Measurements from ENCODE around the gene DHX35. TPM values are rescaled to one million over a fixed set of nuclear protein-coding genes. Genes with fewer than 3 reads are reported as not detected.

Gene DHX35
- total and polyA plus RNA-seq, 2 of the 13 experiments (the other 11 are each of a cell fraction or from before 2014, with no cell fraction given), result 25.8 to 28.7 TPM

DNA sequence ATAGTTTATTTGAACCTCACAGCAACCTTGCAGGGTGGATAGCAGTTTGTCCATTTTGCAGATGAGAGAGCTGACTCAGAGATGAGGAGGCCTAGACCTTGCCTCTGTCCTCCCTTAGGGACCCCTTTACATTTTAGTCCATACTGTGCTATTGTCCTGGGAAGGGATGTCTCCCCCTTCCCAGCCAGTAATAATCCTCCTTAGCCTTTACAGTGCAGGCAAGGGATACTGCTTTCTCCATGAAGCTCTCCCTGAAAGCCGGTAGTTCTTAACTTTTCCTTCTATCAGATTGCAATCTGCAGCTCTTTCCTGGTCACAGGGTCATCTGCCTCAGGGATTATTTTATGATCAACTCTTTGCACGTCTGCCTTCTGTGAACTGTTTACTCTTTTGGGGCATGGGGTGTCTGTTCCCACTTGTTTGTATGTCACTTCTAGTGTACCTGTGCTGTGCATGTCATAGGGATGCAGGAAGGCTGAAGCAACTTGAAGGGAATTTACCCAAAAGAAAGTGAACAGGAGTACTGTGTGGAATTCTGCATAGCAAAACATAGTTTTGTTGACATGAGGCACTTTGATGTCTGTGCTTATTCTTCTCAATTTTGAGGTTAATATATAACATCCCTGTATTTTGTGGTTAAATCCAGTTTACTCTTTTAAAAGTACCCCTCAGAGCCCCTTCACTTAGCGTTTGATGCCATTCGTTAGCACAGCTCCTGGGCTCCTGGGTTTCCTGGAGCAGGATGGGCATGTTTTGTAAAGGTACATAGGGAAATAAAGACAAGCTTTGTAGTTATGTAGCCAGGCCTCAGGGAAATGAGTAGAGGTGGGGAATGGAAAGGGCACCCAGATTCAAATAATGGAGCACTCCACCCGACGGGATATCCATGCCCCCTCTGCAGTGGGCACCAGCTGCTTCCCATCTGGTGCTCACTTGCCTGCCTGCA, 38.1 kb downstream of the DHX35 start:
- Histone ChIP-seq H3K4me2 (ENCODE audit: low read depth, low read length) (peak overlapping the region; percentile 55), H4K20me1 (ENCODE audit: insufficient read depth, low read length) (no peaks in the 10 kb centered on the region), H3K9me3 (ENCODE audit: low read length) (no peaks in the 10 kb centered on the region), H3K27ac (ENCODE audit: extremely low read length, insufficient read depth, low read length) (peak overlapping the region; percentile 70), H3K36me3 (replicated peaks in 1 of 2; ENCODE audit: control insufficient read depth in 1 of 2, insufficient read depth in 2 of 2, low read length in 2 of 2) (peaks cover 24 to 73% of the 10 kb centered on the region in 2 experiments), H3K4me1 (ENCODE audit: insufficient read depth, low read length) (peaks cover 50% of the 10 kb centered on the region), H3K27me3 (ENCODE audit: control insufficient read depth in 1 of 2, insufficient read depth in 2 of 2, low read length in 2 of 2) (no peaks in the 10 kb centered on the region), H3K4me3 (replicated peaks in 1 of 3; ENCODE audit: insufficient read depth in 1 of 3, low read depth in 2 of 3, low read length in 3 of 3) (no peak overlapping the region), H2AFZ (ENCODE audit: low read length) (no peak overlapping the region), H3K79me2 (ENCODE audit: insufficient read depth, low read length) (no peaks in the 10 kb centered on the region), H3K9ac (ENCODE audit: insufficient read depth, low read depth, low read length) (peak overlapping the region; percentile 26)
- ChIA-PET POLR2A (interaction anchor here (1.6 kb wide), 1 partner anchor 38 kb away, joined by 7 read pairs; the partner anchor contains the start of gene DHX35), CTCF (ENCODE audit: low intra/inter-chr PET ratio, low total read pairs) (no interaction called here)
- DNase-seq (ENCODE audit: low spot score), result peak; percentile 82
- 32% methylated on average over 6 of the region's 6 CpGs for WGBS (ENCODE audit: low lambda C conversion rate)
- peak; percentile 69 for ATAC-seq
- no TSS peak for BruUV-seq (replicated peaks)
- in situ Hi-C loops (cut with HindIII; ENCODE audit: extremely low pct_ligation_motif_present, low pct_unique_long_range_greater_than_20kb), result no loop called here
- no peak for FAIRE-seq
- intact Hi-C loops (cut with micrococcal nuclease; ENCODE audit: unreplicated experiment), result loop anchor here (2.0 kb wide), 1 partner anchor 17 kb away; no protein-coding TSS in a partner anchor
- no peak for TF ChIP-seq ZNF547 (CRISPR knock-in tag; IDR thresholded peaks at IDR 0.05)
- TF ChIP-seq, protein P1, sequence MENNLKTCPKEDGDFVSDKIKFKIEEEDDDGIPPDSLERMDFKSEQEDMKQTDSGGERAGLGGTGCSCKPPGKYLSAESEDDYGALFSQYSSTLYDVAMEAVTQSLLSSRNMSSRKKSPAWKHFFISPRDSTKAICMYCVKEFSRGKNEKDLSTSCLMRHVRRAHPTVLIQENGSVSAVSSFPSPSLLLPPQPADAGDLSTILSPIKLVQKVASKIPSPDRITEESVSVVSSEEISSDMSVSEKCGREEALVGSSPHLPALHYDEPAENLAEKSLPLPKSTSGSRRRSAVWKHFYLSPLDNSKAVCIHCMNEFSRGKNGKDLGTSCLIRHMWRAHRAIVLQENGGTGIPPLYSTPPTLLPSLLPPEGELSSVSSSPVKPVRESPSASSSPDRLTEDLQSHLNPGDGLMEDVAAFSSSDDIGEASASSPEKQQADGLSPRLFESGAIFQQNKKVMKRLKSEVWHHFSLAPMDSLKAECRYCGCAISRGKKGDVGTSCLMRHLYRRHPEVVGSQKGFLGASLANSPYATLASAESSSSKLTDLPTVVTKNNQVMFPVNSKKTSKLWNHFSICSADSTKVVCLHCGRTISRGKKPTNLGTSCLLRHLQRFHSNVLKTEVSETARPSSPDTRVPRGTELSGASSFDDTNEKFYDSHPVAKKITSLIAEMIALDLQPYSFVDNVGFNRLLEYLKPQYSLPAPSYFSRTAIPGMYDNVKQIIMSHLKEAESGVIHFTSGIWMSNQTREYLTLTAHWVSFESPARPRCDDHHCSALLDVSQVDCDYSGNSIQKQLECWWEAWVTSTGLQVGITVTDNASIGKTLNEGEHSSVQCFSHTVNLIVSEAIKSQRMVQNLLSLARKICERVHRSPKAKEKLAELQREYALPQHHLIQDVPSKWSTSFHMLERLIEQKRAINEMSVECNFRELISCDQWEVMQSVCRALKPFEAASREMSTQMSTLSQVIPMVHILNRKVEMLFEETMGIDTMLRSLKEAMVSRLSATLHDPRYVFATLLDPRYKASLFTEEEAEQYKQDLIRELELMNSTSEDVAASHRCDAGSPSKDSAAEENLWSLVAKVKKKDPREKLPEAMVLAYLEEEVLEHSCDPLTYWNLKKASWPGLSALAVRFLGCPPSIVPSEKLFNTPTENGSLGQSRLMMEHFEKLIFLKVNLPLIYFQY (CRISPR knock-in tag; IDR thresholded peaks at IDR 0.05; ENCODE audit: borderline replicate concordance), result no peak
- no peak for TF ChIP-seq ZNF224 (CRISPR knock-in tag; IDR thresholded peaks at IDR 0.05)
- TF ChIP-seq, protein P2, sequence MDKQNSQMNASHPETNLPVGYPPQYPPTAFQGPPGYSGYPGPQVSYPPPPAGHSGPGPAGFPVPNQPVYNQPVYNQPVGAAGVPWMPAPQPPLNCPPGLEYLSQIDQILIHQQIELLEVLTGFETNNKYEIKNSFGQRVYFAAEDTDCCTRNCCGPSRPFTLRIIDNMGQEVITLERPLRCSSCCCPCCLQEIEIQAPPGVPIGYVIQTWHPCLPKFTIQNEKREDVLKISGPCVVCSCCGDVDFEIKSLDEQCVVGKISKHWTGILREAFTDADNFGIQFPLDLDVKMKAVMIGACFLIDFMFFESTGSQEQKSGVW (CRISPR knock-in tag; IDR thresholded peaks at IDR 0.05; ENCODE audit: borderline replicate concordance), result no peak
- no peak for TF ChIP-seq PHF8 (CRISPR knock-in tag; IDR thresholded peaks at IDR 0.05)
- TF ChIP-seq AKAP8 (CRISPR knock-in tag; IDR thresholded peaks at IDR 0.05), result no peak
- TF ChIP-seq, protein P3, sequence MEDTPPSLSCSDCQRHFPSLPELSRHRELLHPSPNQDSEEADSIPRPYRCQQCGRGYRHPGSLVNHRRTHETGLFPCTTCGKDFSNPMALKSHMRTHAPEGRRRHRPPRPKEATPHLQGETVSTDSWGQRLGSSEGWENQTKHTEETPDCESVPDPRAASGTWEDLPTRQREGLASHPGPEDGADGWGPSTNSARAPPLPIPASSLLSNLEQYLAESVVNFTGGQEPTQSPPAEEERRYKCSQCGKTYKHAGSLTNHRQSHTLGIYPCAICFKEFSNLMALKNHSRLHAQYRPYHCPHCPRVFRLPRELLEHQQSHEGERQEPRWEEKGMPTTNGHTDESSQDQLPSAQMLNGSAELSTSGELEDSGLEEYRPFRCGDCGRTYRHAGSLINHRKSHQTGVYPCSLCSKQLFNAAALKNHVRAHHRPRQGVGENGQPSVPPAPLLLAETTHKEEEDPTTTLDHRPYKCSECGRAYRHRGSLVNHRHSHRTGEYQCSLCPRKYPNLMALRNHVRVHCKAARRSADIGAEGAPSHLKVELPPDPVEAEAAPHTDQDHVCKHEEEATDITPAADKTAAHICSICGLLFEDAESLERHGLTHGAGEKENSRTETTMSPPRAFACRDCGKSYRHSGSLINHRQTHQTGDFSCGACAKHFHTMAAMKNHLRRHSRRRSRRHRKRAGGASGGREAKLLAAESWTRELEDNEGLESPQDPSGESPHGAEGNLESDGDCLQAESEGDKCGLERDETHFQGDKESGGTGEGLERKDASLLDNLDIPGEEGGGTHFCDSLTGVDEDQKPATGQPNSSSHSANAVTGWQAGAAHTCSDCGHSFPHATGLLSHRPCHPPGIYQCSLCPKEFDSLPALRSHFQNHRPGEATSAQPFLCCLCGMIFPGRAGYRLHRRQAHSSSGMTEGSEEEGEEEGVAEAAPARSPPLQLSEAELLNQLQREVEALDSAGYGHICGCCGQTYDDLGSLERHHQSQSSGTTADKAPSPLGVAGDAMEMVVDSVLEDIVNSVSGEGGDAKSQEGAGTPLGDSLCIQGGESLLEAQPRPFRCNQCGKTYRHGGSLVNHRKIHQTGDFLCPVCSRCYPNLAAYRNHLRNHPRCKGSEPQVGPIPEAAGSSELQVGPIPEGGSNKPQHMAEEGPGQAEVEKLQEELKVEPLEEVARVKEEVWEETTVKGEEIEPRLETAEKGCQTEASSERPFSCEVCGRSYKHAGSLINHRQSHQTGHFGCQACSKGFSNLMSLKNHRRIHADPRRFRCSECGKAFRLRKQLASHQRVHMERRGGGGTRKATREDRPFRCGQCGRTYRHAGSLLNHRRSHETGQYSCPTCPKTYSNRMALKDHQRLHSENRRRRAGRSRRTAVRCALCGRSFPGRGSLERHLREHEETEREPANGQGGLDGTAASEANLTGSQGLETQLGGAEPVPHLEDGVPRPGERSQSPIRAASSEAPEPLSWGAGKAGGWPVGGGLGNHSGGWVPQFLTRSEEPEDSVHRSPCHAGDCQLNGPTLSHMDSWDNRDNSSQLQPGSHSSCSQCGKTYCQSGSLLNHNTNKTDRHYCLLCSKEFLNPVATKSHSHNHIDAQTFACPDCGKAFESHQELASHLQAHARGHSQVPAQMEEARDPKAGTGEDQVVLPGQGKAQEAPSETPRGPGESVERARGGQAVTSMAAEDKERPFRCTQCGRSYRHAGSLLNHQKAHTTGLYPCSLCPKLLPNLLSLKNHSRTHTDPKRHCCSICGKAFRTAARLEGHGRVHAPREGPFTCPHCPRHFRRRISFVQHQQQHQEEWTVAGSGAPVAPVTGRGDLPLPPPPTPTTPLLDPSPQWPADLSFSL (CRISPR knock-in tag; IDR thresholded peaks at IDR 0.05), result no peak
- no peak for TF ChIP-seq PHF21A (CRISPR knock-in tag; IDR thresholded peaks at IDR 0.05)
- TF ChIP-seq FOXK1 (CRISPR knock-in tag; IDR thresholded peaks at IDR 0.05; ENCODE audit: borderline replicate concordance, low read depth), result peak; percentile 40; the same call in 1 of the 2 replicates

Measured in HepG2 (cell line).